ENCODE results near the gene RNF223.
A peak's percentile ranks its signal among the peaks of the same experiment; 100 is the strongest.

RNF223 gene

GRCh38 chr1:1073743-1074587, at the start of gene RNF223:
Gene RNF223 (minus strand): TSS chr1:1074306. CDS start chr1:1072566, 1,740 bp downstream.
- no peak within 1 kb of the TSS for H3K27ac Mint-ChIP-seq

GRCh38 chr1:1122981-1123480, 48.9 kb upstream of the RNF223 start:
- intact Hi-C loops (cut with micrococcal nuclease) = loop anchor here (1.0 to 2.0 kb wide), 2 partner anchors 90 to 127 kb away; no protein-coding TSS in a partner anchor
- peaks cover 51% of the 10 kb centered on the region for H3K27me3 Mint-ChIP-seq
- peaks cover 11% of the 10 kb centered on the region for H3K4me1 Mint-ChIP-seq (ENCODE audit: low read depth)
- H3K27ac Mint-ChIP-seq = no peak overlapping the region
- H3K4me3 Mint-ChIP-seq = no peak overlapping the region
- H3K36me3 Mint-ChIP-seq (ENCODE audit: low read depth) = no peaks in the 10 kb centered on the region
- H3K9me3 Mint-ChIP-seq = peaks cover 7% of the 10 kb centered on the region

More at GRCh38 chr1:1073743-1074587, at the start of gene RNF223:
- H3K36me3 Mint-ChIP-seq (ENCODE audit: low read depth) = no peaks in the 10 kb centered on the region
- no peaks in the 10 kb centered on the region for H3K9me3 Mint-ChIP-seq
- peaks cover 23% of the 10 kb centered on the region for H3K27me3 Mint-ChIP-seq
- H3K4me1 Mint-ChIP-seq (ENCODE audit: low read depth) = peaks cover 5% of the 10 kb centered on the region
- no peak within 1 kb of the TSS for H3K4me3 Mint-ChIP-seq
- intact Hi-C loops (cut with micrococcal nuclease) = no loop called here

DNA sequence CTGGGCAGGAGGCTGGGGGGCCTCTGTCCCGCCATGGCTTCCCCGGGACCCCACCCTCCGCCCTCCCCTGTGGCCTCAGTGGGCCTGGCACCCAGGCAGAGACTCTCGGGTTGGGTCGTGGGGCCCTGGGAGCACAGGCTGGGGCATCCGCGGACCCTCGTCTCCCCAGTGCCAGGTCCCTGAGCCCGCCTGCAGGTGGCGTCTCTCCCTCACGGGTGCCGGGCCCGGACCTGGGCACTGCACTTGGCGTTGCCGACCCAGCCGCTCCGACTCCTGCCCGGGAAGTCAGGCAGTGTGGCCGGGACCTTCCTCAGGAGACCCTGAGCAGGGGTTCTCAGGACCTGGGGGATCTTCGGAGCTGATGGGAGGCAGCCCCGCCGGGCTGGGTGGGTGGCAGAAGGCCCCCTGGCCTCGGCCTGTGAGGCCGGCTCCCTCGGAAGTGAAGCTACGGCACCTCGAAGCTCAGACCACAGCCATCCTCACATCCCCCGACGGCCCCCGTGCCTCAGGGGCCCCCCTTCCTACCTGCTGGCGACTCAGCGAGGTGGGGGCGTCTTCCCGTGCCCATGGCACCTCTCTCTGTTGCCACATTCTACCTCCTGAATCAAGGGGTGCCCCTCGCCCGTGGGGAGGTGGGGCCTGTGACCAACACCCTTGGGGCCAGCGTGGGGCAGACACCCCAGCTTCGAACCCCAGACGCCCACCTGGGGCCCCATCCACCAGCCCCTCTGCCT, 48.1 kb upstream of the RNF223 start:
- Mint-ChIP-seq H3K27ac (no peak overlapping the region), H3K4me3 (peak overlapping the region; percentile 26), H3K4me1 (ENCODE audit: low read depth) (peaks cover 17% of the 10 kb centered on the region), H3K27me3 (peaks cover 59% of the 10 kb centered on the region), H3K9me3 (peaks cover 7% of the 10 kb centered on the region), H3K36me3 (ENCODE audit: low read depth) (no peaks in the 10 kb centered on the region)
- intact Hi-C loops (cut with micrococcal nuclease) = loop anchor here (1.0 to 2.0 kb wide), 2 partner anchors 89 to 128 kb away; no protein-coding TSS in a partner anchor

DNA sequence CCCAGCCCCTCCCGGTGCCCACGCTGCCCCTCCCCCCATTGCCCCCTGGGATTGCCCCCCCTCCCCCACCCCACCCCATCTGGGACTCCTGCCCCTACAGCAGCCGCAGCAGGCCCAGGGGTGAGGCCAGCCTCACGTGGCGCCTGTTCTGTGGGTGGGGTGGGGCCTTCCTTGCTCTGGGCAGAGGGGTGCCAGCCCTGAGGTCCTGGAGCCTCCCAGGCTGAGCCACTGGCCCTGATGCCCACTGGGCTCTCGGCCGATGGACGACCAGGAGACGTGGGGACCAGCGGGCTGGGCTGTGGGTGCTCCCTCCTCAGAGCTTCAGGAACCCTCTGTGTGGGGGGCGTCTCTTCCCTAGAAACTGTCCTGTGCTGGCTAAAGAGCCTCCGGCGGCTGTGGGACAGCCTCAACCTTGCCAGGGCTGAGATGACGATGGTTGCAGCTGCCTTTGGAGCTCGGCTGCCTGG, 47.5 kb upstream of the RNF223 start:
- peaks cover 64% of the 10 kb centered on the region for H3K27me3 Mint-ChIP-seq
- H3K36me3 Mint-ChIP-seq (ENCODE audit: low read depth) = no peaks in the 10 kb centered on the region
- H3K27ac Mint-ChIP-seq = no peak overlapping the region
- intact Hi-C loops (cut with micrococcal nuclease) = loop anchor here (1.0 to 2.0 kb wide), 2 partner anchors 89 to 129 kb away; no protein-coding TSS in a partner anchor
- H3K9me3 Mint-ChIP-seq = peaks cover 7% of the 10 kb centered on the region
- H3K4me3 Mint-ChIP-seq = no peak overlapping the region
- peaks cover 21% of the 10 kb centered on the region for H3K4me1 Mint-ChIP-seq (ENCODE audit: low read depth)

GRCh38 chr1:1120866-1121591, 46.9 kb upstream of the RNF223 start:
- Mint-ChIP-seq H3K27ac (no peak overlapping the region), H3K9me3 (peaks cover 7% of the 10 kb centered on the region), H3K4me1 (ENCODE audit: low read depth) (peaks cover 22% of the 10 kb centered on the region), H3K27me3 (peaks cover 64% of the 10 kb centered on the region), H3K4me3 (no peak overlapping the region), H3K36me3 (ENCODE audit: low read depth) (no peaks in the 10 kb centered on the region)
- intact Hi-C loops (cut with micrococcal nuclease) = no loop called here

DNA sequence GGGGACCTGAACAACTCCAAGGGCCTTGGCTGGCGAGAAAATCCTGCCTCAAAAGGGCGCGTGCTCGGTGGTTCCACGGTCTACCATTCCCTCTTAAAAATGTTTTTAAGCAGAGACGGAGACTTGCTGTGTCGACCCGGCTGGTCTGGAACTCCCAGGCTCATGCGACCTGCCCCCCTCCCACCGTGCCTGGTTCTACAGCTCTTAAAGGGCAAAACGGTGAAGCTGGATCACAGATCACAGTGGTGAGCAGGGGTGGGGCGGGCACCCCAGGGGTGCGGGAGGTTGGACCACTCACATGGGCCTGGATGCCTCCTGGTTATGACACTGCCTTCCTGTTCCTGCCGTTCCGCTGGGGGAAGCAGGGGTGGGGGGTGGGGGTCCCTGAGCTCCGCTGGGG, 46.0 kb upstream of the RNF223 start:
- H3K4me3 Mint-ChIP-seq = no peak overlapping the region
- peaks cover 65% of the 10 kb centered on the region for H3K27me3 Mint-ChIP-seq
- intact Hi-C loops (cut with micrococcal nuclease) = no loop called here
- H3K36me3 Mint-ChIP-seq (ENCODE audit: low read depth) = no peaks in the 10 kb centered on the region
- no peak overlapping the region for H3K27ac Mint-ChIP-seq
- H3K4me1 Mint-ChIP-seq (ENCODE audit: low read depth) = peaks cover 23% of the 10 kb centered on the region
- peaks cover 7% of the 10 kb centered on the region for H3K9me3 Mint-ChIP-seq

GRCh38 chr1:1119272-1119890, 45.3 kb upstream of the RNF223 start:
- no peaks in the 10 kb centered on the region for H3K36me3 Mint-ChIP-seq (ENCODE audit: low read depth)
- H3K4me1 Mint-ChIP-seq (ENCODE audit: low read depth) = peaks cover 29% of the 10 kb centered on the region
- no peak overlapping the region for H3K4me3 Mint-ChIP-seq
- H3K27me3 Mint-ChIP-seq = peaks cover 67% of the 10 kb centered on the region
- H3K9me3 Mint-ChIP-seq = peaks cover 7% of the 10 kb centered on the region
- H3K27ac Mint-ChIP-seq = no peak overlapping the region
- intact Hi-C loops (cut with micrococcal nuclease) = no loop called here

GRCh38 chr1:1118876-1119220, 44.7 kb upstream of the RNF223 start:
- Mint-ChIP-seq H3K36me3 (ENCODE audit: low read depth) (peaks cover under 1% of the 10 kb centered on the region), H3K27ac (no peak overlapping the region), H3K4me3 (no peak overlapping the region), H3K27me3 (peaks cover 63% of the 10 kb centered on the region), H3K4me1 (ENCODE audit: low read depth) (peaks cover 25% of the 10 kb centered on the region), H3K9me3 (peaks cover 3% of the 10 kb centered on the region)
- intact Hi-C loops (cut with micrococcal nuclease) = no loop called here

DNA sequence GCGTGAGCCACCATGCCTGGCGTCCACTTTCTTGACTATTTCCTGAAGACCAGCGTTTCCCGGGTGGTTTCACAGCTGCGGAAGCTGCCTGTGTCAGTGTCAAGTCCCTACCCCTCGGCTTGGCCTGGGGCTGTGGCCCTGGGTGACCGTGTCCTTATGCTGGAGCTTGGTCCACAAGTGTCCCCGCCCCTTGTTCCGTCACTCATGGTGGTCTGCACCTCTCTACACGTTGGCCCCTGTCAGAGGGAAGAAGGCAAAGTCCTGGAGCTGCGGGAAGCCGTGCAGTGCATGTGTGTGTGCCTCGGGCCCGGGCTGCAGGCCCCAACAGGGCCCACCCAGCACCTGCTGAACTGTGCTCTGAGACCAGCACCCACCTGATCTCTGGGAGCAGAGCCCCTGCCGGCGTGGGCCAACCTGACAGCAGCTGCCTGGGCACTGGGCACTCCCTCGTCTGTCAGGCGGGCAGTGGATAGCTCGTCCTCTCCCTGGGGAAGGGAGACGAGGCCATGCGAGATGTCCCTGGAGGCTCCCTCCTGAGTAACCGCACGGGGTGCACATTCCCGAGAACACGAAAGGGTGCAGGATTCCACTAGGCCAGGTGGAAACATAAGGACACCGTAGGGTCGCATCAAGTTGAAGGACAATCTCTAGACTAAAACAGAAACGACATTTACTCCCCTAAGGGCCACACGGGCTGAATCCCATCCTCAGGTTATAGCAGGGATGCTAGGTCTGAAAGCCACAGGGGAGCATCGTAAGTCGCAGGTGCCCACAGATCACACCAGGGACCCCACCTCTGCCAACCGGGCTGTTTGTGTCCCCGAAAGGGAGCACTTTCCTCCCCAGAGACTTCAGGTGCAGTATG, 44.1 kb upstream of the RNF223 start:
- Mint-ChIP-seq H3K4me1 (ENCODE audit: low read depth) (peaks cover 23% of the 10 kb centered on the region), H3K27ac (no peak overlapping the region), H3K9me3 (peaks cover 8% of the 10 kb centered on the region), H3K27me3 (peaks cover 57% of the 10 kb centered on the region), H3K36me3 (ENCODE audit: low read depth) (peaks cover 7% of the 10 kb centered on the region), H3K4me3 (no peak overlapping the region)
- intact Hi-C loops (cut with micrococcal nuclease) = no loop called here

GRCh38 chr1:1117469-1117831, 43.3 kb upstream of the RNF223 start:
- Mint-ChIP-seq H3K27ac (no peak overlapping the region), H3K9me3 (peaks cover 16% of the 10 kb centered on the region), H3K36me3 (ENCODE audit: low read depth) (peaks cover 15% of the 10 kb centered on the region)

GRCh38 chr1:1116701-1117468, 42.8 kb upstream of the RNF223 start:
- Mint-ChIP-seq H3K36me3 (ENCODE audit: low read depth) (peaks cover 21% of the 10 kb centered on the region), H3K9me3 (peaks cover 20% of the 10 kb centered on the region), H3K27me3 (peaks cover 49% of the 10 kb centered on the region), H3K4me3 (peak overlapping the region; percentile 59), H3K27ac (no peak overlapping the region), H3K4me1 (ENCODE audit: low read depth) (peaks cover 18% of the 10 kb centered on the region)
- intact Hi-C loops (cut with micrococcal nuclease) = loop anchor here (2.0 kb wide), 1 partner anchor 114 kb away; no protein-coding TSS in a partner anchor

More at GRCh38 chr1:1117469-1117831, 43.3 kb upstream of the RNF223 start:
- H3K4me3 Mint-ChIP-seq = peak overlapping the region; percentile 34
- intact Hi-C loops (cut with micrococcal nuclease) = loop anchor here (2.0 kb wide), 1 partner anchor 113 kb away; no protein-coding TSS in a partner anchor
- peaks cover 49% of the 10 kb centered on the region for H3K27me3 Mint-ChIP-seq
- H3K4me1 Mint-ChIP-seq (ENCODE audit: low read depth) = peaks cover 20% of the 10 kb centered on the region

Data from dendritic cell treated with granulocyte-macrophage colony-stimulating factor and Interleukin-4, amounts not matched to agents 40 ng/mL and 50 ng/mL, for 4 days (primary cell).